ENCODE measurements around the gene SLAIN2.

Gene SLAIN2

DNA sequence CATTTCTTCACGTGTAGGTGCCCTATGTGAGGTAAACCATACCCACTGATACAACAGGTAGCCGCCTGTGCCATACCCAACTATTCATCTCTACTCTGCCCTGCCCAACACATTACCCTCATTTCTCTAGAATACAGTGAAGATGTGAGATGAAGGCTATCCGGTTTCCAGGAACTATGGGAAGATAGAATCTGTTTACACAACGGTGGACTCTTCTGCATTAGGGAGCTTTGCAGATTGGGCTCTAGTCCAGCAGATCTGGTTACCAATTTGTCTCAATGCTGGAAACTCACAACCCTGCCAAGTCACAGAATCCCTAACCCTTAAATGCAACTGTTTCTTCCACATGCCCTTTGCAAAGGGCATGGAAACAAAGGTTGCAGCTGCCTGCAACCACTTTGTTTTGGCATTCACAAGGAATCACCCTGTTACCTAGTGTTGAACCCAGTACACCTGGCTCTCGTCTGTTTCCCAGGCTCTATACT lies 6.4 kb upstream of the SLAIN2 start:
- DNase-seq (ENCODE audit: low read depth in 2 of 2): no peak

DNA sequence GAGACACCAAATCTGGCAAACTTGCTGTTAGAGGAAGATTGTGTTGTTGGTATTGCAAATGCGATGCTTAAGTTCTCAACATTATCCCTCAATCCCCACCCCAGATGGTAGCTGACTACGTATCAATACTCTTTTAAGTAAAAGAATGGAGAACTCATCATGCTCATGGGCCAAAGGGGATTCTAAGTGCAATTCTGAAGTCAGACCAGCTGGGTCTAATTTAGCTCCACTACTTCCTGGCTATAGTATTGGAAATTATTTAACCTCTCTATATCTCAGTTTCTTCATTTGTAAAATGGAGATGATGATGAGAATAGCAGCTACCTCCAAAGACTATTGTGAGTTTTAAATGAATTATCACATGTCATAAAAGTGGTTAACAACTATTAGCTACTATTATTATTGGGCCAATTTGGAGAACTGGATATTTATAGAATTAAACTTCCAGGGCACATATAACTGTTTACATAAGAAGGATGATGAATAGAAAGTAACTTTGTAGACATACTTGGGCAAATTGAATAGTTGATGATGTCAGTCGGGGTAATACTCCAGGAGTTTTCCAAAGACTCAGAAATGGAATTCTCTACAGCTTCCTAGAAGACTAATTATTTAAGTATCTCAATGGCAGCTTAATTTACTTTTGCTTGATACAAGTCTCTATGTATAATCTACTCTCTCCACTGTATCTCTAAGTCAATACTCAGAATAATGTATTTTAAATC lies 5.0 kb upstream of the SLAIN2 start:
- DNase-seq (ENCODE audit: low read depth in 2 of 2): no peak

DNA sequence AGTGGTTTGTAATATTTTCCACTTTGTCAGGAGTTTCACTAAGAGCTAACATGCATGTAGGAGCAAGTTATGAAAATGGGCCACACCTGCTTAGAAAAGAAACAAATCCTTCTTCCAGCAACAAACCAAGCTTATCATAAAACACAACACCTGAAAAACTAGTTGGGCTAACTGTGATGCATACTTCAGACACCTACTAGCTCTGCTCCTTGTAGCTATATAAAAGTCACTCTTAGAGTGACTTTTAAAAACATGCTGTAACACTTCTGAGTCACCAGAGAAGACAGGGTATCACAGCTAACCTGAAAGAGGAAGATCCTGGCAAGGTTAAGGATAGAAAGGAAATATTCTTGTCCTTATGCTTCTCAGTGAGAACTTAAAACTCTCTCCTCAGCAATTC lies 3.6 kb upstream of the SLAIN2 start:
- DNase-seq (ENCODE audit: low read depth in 2 of 2): no peak

DNA sequence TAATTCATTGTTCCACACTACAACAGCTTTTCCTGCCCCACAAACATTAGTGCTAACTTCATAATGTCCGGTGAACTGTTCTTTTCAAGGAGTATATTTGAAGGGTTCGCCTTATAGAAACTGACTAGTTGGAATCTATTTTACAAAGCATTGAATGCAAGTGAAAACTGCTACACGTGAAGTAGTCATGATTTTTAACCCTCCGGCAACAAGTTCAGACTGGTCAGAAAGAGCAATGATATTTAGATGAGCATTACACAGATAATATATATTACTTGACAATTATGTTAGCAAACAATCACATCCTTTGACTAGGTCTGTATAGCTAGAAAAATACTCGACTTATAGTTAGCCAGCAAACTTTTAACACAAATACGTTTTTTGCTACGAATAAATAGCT lies 1.7 kb upstream of the SLAIN2 start:
- no peak for DNase-seq (ENCODE audit: low read depth in 2 of 2)

DNA sequence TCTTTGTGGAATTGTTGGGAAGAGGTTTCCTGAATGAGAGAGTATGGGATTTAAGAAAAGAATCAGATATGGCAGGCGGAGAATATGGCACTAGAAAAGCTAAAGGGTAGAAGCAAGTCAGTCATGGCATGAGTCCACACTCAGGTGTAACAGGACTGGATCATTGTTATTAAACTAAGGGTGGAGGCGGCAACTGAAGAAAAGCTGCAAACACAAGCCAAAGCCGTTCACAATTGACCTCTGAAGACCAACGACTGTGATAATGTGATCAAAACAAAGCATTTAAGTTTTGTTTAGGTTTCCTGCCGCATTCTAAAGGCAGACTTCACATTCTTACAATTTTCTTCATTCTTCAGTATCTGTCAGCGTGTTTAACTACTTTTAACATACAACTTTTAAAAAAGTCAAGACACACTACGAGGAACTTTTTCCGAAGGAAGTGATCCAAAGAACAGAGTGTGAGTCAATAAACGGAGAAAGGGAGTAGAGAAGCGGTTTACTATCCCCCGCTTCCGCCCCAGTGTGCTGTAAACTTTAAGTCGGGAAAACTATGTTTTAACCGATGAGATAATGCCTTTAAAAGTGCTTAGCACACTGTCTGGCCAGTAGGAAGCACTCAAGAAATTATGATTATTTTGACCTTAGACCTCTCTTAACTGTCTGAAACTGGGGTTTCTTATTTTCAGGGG lies 909 bp upstream of the SLAIN2 start:
- peak in 1 of 2 donors; percentile 17 for DNase-seq (ENCODE audit: low read depth in 2 of 2)

DNA sequence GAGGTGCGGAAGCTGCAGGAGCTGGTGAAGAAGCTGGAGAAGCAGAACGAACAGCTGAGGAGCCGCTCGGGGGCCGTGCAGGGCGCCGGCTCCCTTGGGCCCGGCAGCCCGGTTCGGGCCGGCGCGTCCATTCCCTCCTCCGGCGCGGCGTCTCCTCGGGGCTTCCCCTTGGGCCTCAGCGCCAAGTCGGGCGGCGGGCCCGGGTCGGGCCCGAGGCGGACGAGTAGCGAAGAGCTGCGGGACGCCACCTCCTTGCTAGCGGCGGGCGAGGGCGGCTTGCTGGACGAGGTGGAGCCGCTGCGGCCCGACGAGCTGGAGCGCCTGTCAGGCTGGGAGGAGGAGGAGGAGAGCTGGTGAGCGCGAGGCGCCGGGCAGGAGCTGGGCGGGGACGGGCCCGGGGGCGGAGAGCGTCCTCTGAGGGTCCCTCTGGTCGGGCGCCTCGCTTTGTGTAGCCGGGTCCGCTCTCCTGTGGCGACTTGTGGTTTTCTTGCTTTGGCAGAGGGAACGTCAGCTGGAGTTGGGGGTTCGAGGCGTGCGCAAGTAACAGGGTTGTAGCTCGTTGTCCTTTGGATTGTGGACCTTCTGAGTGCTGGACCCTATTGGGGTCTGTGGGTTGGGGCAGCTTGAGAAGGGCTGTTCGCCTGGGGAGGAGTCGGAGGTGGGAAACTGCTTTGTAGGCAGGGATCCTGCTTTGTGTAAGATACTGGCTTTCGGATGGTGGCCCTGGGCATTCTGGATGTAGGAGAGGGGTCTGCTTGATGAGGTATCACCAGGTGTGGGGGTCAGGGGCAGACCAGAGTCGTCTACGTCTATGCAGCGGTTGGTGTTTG lies 662 bp downstream of the SLAIN2 start:
- peak; percentile 7 to 33 for DNase-seq (ENCODE audit: low read depth in 2 of 2)

DNA sequence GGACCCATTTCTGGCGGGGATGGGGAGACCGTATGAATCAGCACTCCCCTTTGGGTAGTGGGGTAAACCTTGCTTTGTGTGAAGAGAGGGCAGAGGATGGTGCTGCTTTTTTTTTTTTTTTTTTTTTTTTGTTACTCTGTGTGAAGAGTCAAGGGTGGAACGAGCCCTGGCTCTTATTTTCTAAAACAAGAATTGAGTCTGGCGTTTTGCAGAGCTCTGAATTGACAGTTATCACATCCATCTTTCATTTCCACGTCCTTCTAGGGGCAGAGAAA lies 1.2 kb downstream of the SLAIN2 start:
- DNase-seq (ENCODE audit: low read depth in 2 of 2): no peak

DNA sequence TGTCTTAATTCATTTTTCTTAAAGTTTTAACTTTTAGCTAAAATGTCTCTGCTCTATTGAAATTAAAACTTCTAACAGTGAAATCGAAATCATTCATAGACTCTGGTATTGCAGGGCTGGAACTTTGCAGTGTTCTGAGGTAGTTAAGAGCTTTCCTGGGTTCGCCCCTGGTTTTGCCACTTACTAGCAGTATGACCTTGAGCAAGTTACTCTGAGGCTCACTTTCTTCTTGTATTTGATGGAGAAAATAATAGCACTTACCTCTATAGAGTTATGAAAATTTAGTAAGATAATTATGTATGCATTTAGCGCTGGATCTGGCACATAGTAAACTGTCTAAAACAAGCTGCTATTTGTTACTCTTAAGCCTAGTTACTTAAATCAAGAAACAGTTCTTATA lies 1.7 kb downstream of the SLAIN2 start:
- DNase-seq (ENCODE audit: low read depth in 2 of 2): no peak

DNA sequence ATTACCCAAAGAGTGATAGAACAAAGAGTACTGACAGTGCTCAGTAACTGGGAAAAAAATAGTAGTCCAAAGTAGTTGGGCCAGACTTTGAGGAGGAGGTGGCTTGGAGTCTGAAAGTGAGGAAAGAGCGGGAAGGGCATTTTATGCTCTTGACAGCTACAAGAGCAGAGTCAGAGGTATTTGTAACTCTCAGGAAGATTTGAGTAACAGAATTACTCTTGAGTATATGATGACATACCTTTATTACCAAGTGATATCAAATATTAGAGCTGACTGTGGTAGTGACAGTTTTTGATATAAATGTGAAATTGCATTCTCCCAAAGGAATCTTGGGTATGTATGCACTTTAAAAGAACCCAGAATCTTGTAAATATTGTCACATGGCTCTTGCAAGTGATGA lies 2.2 kb downstream of the SLAIN2 start:
- no peak for DNase-seq (ENCODE audit: low read depth in 2 of 2)

DNA sequence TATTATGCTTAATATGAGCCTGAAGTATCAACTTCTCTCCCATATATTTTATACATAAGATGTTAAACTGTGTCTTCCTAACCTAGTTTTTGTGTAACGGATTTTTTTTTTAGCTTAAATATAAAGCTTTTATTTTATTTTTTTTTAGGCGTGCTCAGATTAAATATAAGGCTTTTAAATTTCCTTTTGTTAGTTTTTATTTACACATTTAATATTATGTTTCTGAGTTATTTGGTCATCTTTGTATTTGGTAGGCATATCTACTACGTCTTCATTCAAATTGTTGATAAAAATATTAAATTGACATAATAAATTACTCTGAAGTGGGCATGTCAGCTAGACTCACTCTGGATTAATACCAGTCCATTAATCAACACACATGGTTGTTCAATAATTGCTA lies 4.2 kb downstream of the SLAIN2 start:
- no peak for DNase-seq (ENCODE audit: low read depth in 2 of 2)

DNA sequence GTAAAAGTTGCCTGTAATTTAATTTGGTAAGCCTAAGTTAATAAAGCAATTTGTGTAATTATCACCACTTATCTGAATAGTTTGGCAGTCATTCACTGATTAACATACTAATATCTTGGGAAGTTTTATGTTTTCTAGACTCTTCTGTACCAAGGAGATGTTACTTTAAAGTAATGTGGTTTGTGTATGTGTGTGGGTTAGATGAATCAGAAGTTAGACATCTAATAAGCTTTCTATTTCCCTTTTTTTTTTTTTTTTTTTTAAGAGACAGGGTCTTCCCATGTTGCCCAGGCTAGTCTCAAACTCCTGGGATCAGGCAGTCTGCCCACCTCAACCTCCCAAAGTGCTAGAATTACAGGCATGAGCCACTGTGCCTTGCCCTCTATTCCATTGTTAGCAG lies 5.3 kb downstream of the SLAIN2 start:
- no peak for DNase-seq (ENCODE audit: low read depth in 2 of 2)

DNA sequence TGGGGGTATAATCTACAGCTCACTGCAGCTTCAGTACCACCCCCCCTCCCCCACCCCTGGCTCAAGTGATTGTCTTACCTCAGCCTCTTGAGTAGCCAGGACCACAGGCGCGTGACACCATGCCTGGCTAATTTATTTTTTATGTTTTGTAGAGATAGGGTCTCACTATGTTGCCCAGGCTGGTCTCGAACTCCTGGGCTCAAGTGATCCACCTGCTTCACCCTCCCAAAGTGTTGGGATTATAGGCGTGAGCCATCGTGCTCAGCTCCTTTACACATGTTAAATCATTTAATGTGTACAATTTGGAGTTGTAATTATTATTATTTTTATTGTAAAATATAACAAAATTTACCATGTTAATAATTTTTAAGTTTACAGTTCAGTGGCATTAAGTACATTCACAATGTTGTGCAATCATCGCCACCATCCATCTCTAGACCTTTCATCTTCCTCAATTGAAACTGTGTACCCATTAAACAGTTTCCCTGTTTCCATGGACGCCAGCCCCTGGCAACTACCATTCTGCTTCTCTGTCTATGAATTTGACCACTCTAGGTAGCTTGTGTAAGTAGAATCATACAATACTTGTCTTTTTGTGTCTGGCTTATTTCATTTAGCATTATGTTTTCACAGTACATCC lies 6.1 kb downstream of the SLAIN2 start:
- DNase-seq (ENCODE audit: low read depth in 2 of 2): no peak

DNA sequence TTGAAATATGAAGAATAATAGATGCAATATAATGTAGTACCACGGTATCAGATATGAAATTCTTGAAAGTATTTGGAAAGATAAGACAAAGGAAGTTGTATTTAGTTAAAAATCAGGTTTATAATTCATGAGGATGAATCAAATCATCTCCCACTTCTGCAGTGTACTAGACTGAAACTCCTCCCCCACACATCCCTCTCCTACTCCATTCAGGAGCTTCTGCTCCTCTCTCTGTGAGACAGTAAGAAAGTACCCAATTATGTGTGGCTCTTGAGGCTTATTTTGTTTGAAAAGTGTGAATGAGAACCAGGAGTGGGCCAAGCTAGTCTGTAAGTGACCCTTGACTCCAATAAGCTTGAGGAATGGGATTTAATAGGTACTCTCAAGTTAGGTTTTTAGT lies 9.5 kb downstream of the SLAIN2 start:
- no peak for DNase-seq (ENCODE audit: low read depth in 2 of 2)

DNA sequence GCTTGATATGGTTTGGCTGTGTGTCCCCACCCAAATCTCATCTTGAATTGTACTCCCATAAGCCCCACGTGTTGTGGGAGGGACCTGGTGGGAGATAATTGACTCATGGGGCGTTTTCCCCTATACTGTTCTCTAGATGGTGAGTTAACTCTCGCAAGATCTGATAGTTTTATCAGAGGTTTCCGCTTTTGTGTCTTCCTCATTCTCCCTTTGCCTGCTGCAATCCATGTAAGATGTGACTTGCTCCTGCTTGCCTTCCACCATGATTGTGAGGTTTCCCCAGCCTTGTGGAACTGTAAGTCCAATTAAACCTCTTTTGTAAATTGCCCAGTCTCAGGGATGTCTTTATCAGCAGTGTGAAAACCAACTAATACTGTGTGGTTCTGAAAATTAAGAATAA lies 11.5 kb downstream of the SLAIN2 start:
- DNase-seq (ENCODE audit: low read depth in 2 of 2): no peak

DNA sequence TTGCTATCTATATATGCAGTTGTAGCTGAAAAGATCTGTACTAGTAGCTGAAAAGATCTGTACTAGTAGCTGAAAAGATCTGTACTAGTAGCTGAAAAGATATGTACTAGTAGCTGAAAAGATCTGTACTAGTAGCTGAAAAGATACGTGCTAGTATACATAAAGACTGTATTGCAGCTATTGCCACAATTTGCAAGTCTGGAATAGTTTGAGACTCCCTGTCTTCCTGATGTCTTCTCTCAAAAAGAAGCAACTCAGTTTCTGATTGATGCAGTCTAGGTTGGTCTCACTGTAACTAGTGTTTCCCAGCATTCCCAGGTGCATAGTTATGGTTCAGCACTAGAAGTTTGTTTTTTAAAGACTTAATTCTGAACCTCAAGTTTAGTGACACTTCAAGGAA lies 15.0 kb downstream of the SLAIN2 start:
- DNase-seq (ENCODE audit: low read depth in 2 of 2): no peak

DNA sequence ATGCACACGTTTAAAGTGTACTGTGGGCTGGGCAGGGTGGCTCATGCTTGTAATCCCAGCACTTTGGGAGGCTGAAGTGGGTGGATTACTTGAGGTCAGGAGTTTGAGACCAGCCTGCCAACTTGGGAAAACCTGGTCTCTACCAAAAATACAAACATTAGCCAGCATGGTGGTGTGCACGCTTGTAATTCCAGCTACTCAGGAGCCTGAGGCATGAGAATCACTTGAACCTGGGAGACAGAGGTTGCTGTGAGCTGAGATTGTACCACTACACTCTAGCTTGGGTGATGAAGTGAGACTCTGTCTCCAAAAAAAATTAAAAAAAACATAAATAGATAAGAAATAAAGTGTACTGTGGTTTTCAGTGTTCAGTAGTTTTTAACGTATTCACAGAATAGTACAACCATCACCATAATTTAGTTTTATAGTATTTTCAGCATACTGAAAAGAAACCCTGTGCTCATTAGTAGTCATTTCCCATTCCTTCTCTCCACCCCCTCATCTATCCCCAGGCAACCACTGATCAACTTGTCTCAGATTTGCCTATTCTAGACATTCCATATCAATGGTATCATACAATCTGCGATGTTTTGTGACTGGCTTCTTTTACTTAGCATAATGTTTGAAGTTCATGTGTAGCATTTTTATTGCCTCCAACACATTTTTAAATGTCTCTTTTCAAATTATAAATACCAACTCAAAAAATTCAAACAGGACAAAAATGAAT lies 19.1 kb downstream of the SLAIN2 start:
- DNase-seq (ENCODE audit: low read depth in 2 of 2): no peak

DNA sequence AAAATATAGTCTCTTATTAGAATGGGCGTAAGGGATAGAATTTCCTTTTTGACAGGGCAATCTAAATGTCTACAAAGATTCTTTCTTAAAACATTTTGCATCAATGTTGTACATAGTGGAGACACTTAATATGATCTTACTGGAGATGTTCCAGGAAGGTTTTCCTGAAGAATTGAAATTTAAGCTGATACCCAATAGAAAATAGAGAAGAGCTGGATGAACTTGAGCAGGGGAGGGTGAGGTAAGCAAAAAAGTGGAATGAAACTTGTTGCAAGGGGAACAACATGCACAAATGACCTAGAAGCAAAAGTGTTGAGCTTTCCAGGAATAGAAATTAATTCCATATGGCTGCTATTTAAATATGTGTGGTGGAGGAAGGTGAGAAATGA lies 19.7 kb downstream of the SLAIN2 start:
- no peak for DNase-seq (ENCODE audit: low read depth in 2 of 2)

DNA sequence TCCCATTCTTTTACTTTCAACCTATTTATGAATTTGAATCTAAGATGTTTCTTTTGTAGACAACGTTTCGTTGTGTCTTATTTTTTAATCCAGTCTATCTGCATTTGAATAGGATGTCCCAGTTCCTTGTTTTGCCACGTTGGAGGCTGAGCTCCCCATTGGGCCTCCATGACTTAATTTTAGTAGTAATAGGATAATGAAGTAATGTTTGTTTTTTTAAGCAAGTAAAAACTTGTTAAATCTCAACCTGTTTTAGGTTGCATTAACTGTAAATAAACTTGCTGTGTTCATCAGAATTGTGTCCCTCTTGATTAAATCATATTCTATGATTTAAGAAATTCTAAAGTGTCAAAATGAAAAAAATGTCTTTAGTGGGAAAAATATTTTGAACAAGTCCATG lies 25.3 kb downstream of the SLAIN2 start:
- no peak for DNase-seq (ENCODE audit: low read depth in 2 of 2)

DNA sequence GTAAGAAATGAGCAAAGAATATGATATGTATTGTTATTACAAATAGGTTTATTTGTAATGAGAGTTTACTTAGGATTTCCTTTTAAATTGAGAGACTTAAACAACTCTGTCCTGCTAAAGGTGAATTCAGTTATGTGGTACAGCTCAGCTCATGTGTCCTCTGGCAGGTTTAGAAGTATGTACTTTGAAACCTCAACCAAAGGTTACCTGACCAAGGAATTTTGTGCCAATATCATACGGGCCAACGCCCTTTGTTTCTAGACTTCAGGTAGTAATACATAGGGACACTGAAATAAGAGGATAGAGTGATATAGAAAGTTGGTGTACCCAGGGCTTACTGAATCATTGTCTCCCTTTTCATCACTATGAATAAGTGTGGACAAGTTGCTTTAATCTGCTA lies 25.7 kb downstream of the SLAIN2 start:
- no peak for DNase-seq (ENCODE audit: low read depth in 2 of 2)

DNA sequence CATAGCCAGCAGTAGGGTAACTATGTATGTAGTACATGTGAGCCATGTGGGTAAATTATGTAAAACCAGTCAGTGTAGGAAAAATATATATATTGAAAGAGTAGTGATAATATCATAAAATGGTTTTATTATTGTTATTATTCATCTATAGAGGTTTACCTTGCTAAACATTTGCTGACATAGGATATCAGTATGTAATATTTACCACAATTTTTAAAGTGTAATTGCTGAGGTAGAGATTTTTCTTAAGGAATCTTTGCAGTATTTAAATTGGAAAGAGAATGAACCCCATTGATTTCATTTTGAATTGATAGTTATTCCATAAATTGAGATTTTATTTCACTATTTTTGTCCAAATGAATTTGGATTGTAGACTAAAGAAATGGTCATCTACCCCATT lies 27.1 kb downstream of the SLAIN2 start:
- DNase-seq (ENCODE audit: low read depth in 2 of 2): no peak

DNA sequence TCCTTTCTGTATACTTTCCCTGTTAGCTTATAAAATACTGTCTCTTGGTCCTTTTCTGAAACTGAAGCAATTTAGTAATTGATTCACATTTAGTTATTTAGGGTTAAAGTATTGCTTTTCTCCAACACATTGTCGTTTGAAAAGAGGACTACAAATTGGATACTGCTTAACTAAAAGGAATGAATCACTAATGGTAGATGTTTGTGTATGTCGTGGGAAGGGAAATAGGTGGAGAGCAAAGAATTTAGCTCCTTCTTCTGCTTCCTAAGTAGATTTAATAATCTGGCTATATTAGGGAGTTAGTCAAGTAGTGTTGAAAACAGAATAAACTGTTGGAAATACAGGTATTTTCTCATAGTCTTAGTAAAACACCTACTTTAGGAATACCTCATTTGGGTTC lies 27.9 kb downstream of the SLAIN2 start:
- no peak for DNase-seq (ENCODE audit: low read depth in 2 of 2)

DNA sequence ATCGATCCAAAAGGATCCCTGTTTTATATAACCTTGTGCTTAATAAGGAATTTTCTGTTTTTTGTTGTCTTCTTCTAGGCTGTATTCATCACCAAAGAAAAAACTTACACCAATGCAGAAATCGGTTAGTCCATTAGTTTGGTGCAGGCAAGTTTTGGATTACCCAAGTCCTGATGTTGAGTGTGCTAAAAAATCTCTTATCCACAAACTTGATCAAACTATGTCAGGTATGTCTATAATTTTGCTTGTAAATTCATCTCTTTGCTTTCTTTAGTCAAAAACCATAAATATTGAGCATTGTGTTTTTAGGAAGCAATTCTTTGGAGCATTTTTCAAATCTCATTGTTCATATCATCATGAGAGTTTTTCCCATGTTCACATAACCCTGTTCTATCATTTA lies 28.4 kb downstream of the SLAIN2 start:
- DNase-seq (ENCODE audit: low read depth in 2 of 2): no peak
